ENCODE results near the gene SMTNL1.

Gene SMTNL1

GRCh38 chr11:57536947-57537619, at the start of gene SMTNL1:
Gene SMTNL1 (plus strand): TSS chr11:57537595. CDS start chr11:57542643, 5,048 bp downstream.
- DNase-seq (ENCODE audit: low spot score) = no peak
- H3K4me3 ChIP-seq = no peak within 1 kb of the TSS
- no peak for TF ChIP-seq CTCF (IDR thresholded peaks at IDR 0.05)
- H3K27ac ChIP-seq = no peak within 1 kb of the TSS

GRCh38 chr11:57487920-57488659, 49.3 kb upstream of the SMTNL1 start:
- no peak for DNase-seq (ENCODE audit: low spot score)
- no peak overlapping the region for H3K4me3 ChIP-seq
- no peak overlapping the region for H3K27ac ChIP-seq
- TF ChIP-seq CTCF (IDR thresholded peaks at IDR 0.05) = no peak

DNA sequence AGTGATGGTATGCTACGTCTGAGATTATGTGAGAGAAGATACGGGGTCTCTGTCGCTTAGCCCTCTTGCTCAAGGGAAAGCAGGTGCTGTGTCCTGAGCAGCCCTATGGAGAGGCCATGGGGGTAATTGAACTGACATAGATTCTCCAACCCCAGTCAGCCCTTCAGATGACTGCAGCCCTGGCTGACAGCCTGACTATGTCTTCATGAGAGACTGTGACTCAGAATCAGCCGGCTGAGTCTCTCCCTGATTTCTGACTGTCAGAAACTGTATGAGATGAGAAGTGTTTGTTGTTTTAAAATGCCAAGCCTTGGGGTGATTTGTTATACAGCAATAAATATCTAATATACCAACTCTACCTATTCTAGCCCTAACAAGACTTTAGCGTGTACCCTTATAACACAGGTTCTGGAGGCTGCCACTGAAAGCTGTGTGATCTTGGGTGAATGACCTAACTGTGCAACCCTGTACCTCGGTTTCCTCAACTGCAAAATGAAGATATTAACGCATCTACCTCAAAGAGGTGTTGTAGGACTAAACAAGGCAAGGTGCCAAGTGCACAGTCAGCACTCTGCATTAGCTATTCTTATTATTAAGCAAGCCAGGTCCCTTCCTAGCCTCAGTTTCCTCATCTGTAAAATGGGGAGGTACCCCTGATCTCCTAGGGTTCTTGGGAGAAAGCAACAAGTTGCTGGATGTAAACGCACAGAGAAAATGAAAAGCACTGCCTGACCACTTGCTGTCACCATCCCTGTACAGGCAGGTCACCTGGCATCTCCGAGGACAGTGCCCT, 46.7 kb upstream of the SMTNL1 start:
- no peak overlapping the region for H3K27ac ChIP-seq
- no peak for DNase-seq (ENCODE audit: low spot score)
- H3K4me3 ChIP-seq = no peak overlapping the region
- TF ChIP-seq CTCF (IDR thresholded peaks at IDR 0.05) = no peak

DNA sequence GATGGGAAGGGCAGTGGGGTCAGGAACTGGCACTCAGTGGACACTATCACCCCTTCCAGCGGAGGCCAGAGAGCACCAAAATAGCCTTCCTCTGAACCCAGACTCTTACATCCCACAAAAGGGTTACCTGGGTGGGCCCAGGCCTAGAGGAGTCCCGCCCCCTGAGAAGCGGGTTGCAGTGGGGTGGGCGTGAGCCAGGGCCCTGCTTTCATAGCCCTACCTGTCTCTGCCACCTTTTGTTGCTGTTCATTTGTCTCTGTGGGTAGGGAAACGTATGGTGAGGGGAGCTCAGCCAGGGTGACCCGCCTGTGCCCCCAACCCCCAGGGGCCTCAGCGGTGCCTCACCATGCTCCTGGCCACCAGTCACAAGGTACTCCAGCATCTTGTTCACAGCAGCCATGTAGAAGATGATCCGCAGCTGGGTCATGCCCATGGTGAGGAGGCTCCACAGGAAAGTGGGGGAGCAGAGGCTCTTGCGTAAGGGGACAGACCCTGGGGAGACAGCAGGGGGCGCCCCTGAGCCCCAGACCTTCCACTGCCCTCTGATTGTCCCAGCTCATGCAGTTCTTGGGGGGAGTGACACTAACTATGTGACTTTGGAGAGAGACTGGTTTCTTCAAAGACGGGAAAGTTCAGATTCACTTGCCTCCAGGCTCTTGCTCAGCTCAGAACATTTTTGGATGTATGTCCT, 45.9 kb upstream of the SMTNL1 start:
- TF ChIP-seq CTCF (IDR thresholded peaks at IDR 0.05) = no peak
- Histone ChIP-seq H3K27ac (no peak overlapping the region), H3K4me3 (no peak overlapping the region)
- DNase-seq (ENCODE audit: low spot score) = no peak

GRCh38 chr11:57493507-57494503, 43.6 kb upstream of the SMTNL1 start:
- no peak overlapping the region for H3K4me3 ChIP-seq
- DNase-seq (ENCODE audit: low spot score) = no peak
- TF ChIP-seq CTCF (IDR thresholded peaks at IDR 0.05) = peak; percentile 72
- no peak overlapping the region for H3K27ac ChIP-seq

All from coronary artery (tissue), 2 donors.